NCI-H526 (cell line): Measurements from ENCODE around the gene LRTM1.

Experiments used
- DNase-seq, 2 experiments: peaks; one replicate each; lab custom pipeline; 2025; lab: John Stamatoyannopoulos, UW

Gene LRTM1

DNA sequence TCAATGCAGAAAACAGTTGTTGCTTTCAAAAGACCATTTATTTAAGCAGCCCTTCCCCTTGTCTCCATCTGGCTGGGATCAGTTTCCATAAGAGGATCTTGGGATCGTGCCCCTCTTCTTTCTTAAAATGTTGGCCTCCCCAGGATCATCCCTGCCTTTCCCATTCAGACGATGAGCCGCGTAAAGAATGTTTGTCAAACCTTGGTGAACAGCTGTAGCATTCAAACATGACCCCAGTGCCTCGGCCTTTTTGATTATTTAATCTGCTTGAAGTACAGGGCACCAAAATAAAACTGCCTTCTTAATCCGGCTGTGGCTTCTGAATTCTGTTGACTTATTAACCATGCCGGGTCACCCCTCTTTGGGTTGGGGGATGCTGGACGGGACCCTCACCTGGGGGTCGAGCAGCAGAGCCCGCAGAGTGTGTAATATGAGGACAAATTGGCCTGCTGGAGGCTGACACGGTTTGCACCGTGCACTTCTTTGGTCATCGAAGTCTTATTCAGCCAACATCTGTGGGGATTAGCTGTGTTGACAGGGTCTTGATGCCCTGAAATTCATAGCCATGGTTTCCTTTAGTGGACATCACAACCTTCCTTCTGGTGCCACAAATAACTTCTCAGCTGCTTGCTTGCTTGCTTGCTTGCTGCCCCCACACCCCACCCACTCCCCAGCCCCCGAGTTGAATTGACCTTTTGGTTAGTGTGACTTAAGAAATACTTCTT, at the start of gene LRTM1:
LRTM1 (minus strand) TSS at position 14 of the 725 bp plus-strand sequence. CDS start 148 bp downstream, outside the sequence.
- no peak for DNase-seq

DNA sequence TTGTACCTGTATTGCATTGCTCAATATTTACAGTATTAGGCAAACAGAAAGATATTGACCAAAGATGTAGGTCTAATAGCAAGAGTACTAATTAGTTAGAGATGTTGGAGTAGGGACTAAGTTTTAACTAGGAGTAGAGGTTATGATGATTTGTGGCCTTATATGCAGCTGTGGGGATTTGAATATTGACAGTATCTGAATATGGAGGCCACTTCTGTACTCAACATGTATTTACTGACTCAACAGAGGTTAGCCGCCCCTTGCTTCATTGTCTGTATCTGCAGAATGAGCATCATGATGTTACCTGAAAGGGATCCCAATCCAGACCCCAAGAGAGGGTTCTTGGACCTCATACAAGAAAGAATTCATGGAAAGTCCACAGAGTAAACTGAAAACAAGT, 49.6 kb upstream of the LRTM1 start:
- DNase-seq: no peak

DNA sequence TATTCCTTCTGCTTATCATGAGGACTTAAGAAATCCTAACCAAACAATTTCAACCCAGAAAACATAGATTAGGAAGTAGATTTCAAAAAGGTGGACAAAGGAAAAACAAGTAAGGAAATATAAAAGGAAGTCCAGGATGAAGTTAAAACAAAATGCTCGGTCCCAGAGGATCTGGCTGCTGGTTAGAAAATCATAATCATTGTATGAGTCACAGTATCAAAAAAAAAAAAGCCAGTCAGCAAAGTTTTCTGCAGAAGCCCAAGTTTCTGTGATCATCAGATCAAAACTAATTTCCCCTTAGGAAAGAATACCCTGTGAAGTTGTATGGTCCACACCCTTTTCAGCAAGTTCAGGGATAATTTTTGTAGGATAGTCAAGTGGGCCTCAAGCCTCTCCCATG, 43.0 kb upstream of the LRTM1 start:
- no peak for DNase-seq

DNA sequence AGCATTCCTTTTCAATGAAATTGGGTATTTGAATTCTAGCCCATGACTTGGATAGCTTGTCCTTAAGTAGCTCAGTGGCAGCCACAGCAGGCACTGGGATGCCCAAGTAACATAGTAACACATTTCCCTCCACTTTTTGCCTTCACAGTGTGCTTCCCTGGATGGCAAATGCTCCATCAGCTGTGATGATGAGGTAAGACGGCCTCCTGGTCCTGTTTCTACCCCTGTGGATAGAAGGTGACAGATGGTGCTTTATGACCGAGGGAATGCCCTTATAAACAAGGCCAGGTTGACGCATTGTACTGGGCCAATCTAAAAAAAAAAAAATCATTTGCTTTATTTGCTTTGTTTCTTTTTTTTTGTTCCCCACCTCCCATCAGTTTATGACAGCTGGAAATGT, 41.8 kb upstream of the LRTM1 start:
- DNase-seq: no peak

DNA sequence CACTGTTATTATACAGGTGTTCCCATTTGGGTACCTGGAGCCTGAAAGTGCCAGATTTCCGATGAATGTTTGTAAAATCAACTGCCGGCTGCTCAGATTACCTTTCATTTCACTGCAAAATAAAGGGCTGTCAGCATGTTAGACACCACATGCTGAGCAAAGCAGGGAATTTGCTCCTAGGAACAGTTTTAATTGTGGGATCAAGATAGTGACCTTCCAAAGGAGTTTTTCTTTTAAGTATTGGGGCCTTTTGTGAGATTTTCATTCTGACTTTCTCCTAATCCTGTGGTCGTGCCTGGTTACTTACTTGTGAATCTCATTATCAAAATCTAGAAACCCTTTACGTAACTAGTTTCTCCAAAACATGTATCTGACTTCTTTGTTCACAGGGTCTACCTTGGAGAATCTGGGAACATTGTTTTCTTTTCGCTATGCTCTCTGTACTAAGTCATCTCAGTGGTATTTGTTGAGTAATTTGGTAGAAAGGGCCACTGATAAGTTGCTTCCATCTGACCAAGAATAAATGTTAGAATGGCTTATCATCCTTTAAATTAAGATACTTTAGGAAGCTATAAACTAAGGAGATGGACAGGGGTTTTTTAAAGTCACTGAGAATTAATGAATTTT, 40.8 kb upstream of the LRTM1 start:
- no peak for DNase-seq

DNA sequence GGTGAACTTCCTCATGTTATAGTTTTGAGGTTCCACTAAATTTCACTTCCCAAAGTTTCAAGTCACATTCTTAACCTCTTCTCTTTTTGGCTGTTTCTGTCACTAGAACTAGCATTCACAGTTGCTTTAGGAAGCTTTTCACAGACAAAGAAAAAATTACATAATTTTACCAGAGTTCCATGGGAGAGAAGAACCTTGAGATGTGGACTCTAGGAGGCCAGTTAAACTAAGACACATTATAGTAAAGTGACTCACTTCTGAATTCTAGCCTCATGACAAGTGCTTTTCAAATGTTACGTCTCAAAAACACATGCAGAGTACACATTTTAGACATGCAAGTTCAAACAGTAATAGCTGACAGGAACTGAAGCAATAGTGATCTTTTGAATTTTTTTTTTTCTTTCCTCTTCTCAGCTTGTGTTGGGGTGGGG, 39.9 kb upstream of the LRTM1 start:
- DNase-seq: no peak

- DNase-seq: no peak
These were observed 39.1 kb upstream of the LRTM1 start for GRCh38 chr3:54966979-54967378.

- no peak for DNase-seq
These were observed 37.9 kb upstream of the LRTM1 start for GRCh38 chr3:54965746-54966145.

GRCh38 chr3:54964081-54964480, 36.2 kb upstream of the LRTM1 start:
- no peak for DNase-seq

- DNase-seq: no peak
These were observed 35.8 kb upstream of the LRTM1 start for GRCh38 chr3:54963641-54964040.

DNA sequence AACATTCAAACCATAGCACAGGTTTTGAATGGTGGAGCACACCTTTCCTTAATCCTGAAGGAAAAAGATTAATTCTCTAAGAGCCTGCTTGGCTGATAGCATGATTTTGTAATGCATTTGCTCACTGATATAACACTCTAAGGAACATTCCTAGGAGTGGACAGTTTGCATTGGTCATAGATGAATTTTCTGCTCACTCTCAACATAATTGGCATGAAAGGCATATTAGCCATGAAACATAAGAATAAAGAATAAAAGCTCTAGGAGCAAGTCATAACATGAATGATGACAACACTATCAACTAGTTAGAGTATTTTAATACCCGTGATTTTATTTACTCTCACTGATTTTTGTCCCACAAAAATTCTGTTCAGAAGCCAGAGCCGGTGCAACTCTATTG, 34.3 kb upstream of the LRTM1 start:
- DNase-seq: no peak

DNA sequence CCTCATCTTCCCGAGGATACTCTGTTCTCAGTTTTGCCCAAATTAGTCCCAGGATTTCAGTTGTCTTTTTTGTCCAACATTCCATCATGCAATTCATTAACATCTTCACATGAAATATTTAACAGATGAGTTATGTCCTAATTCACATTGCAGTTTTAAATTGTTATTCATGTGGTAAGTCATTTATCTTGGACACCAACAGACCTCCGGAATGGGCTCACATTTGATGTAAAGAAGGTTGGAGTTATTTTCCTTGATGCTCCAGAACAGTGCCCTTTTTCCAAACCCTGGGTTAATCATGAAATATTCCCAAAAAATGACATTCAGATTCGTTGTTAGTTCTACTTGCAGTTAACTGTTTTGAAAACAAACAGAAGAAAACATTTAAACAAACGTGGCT, 32.8 kb upstream of the LRTM1 start:
- no peak for DNase-seq

GRCh38 chr3:54960082-54960481, 32.2 kb upstream of the LRTM1 start:
- DNase-seq: no peak

DNA sequence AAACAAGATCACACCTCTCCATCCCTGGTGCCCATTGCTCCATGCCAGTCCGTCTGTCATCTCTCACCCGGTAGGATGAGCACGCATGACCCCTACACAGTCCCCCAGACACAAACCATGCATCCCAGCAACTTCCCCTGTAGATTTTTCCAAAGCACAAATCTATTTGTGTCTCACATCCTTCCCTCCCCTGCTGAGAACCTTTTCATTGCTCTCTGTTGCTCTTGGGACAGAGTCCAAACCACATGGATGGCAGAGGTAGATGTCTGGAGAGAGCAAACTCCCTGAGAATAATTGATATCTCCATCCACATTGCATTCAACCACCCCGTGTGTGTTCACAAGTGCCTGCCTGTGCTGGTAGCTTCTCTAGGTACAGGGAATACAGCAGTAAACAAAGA, 29.9 kb upstream of the LRTM1 start:
- no peak for DNase-seq

GRCh38 chr3:54955941-54956340, 28.1 kb upstream of the LRTM1 start:
- no peak for DNase-seq

DNA sequence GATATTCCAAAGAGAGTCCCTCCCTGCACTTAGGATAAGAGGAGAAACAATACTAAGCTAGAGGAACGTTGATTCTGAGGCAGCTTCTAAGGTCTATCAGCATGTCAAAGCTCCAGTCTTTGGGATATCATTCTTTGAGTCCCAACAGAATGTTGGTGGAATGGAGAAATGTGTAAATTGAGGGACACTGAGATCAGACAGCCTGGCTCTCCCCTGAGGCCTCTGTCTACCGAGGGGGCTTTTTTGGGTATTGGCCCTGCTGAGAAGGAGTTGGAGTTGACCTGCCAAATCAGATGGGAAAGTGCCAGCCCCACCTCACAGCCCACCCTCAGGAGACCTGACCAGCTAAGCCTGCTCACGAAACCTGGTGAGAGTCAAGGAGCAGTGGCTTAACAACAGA, 27.6 kb upstream of the LRTM1 start:
- DNase-seq: no peak

- DNase-seq: no peak
These were observed 26.7 kb upstream of the LRTM1 start for GRCh38 chr3:54954521-54954920.

- no peak for DNase-seq
These were observed 26.2 kb upstream of the LRTM1 start for GRCh38 chr3:54954022-54954421.

DNA sequence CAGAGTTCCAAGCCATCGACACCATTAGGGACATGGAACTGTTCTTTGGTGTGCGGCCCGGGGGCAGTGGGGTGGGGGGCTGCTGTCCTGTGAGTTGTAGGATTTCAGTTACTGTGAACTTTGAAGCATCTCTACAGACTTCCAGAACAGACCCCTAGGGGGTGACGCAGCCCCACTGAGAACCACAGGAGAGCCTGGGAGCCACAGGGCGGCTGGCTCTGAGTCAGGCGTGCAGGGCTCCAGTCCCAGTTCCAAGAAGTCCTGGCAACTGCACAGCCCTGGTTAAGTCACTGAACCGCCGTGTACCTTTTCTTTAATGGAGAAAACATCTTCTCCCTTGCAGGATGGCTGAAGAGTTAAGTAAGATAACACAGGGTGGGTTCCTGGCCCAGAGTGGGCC, 23.5 kb upstream of the LRTM1 start:
- DNase-seq: peak in 1 of 2 experiments; percentile 51

GRCh38 chr3:54950391-54951003, 22.6 kb upstream of the LRTM1 start:
- DNase-seq: no peak

DNA sequence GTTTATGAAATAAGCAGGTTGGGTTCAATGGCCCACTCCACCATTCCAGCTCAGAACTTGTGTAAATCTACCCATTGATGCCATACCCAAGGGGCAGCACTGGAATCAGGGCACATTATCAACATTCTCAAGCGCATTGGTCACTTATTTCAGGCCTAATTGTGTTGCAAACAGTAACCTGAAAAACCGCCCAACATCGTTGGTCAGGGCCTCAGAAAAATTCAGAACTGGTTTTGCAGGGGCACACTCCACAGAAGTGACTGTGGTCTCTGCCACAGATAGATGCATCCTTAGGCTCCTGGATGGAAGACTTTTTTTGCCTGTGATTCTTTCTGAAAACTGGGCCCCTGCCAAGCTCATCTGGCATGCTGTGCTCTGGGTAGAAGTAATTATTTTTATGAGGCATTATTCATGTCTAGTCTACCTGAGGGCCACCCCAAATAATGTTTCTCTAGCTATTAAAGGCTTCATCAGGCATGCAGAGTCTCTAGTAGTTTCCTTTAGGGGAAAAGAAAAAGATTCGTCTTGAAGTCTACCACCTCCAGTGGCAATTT, 21.7 kb upstream of the LRTM1 start:
- no peak for DNase-seq

DNA sequence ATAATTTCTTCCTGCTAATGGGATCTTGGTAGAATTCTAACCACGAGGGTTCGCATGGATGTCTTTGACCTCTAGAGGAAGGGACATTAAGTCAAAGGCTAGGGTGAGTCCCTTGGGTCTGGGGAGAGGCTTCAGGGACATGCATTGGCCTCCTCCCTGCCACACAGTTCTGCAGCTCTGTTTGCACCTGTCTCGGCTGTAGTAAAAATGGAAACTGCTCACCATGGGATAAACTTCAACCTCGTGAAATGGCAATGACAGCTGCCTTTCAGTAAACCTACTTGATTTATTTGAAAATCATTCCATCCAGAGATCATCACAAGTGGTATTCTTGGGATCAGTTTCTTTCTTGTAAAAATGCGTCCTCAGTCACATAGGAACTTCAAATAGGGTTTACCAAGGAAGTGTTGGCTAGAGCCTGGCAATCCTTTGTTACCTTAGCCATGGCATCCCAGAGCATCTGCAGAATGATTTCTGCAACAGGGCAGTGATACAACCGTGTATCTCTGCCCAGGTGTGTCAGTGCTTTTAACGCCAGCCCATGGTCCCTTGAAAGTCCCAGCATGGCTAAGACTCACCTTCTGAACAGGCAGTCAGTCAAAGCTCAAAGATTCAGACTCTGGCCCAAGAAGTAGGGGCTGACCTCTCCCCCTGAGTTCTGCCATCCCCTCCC, 14.0 kb upstream of the LRTM1 start:
- no peak for DNase-seq

- DNase-seq: no peak
These were observed 13.1 kb upstream of the LRTM1 start for GRCh38 chr3:54940971-54941370.
